Activated CD4-positive, CD25-positive, alpha-beta regulatory T cell (primary cell): ENCODE data around the gene PPM1A.

Experiments
- DNase-seq, 4 experiments: peaks; one replicate each; lab custom pipeline; 2025; lab: John Stamatoyannopoulos, UW

The PPM1A gene

GRCh38 chr14:60248697-60249318 lies at the start of gene PPM1A:
Gene PPM1A (plus strand): TSS chr14:60249221. CDS start chr14:60282704, 33,483 bp downstream.
- peak; percentile 84 to 94 (median 92) for DNase-seq

- DNase-seq, result no peak
Measured at GRCh38 chr14:60199321-60199720, 49.7 kb upstream of the PPM1A start.

- no peak for DNase-seq
Measured at GRCh38 chr14:60204104-60204842, 44.7 kb upstream of the PPM1A start.

GRCh38 chr14:60204843-60205774 lies 43.9 kb upstream of the PPM1A start:
- no peak for DNase-seq

GRCh38 chr14:60206249-60206670 lies 42.8 kb upstream of the PPM1A start:
- DNase-seq, result no peak

GRCh38 chr14:60206837-60207533 lies 42.0 kb upstream of the PPM1A start:
- no peak for DNase-seq

GRCh38 chr14:60210703-60211102 lies 38.3 kb upstream of the PPM1A start:
- no peak for DNase-seq

- DNase-seq, result no peak
Measured at GRCh38 chr14:60211153-60211552, 37.9 kb upstream of the PPM1A start.

GRCh38 chr14:60212503-60213371 lies 36.3 kb upstream of the PPM1A start:
- DNase-seq, result no peak

GRCh38 chr14:60214003-60214402 lies 35.0 kb upstream of the PPM1A start:
- DNase-seq, result no peak

GRCh38 chr14:60214415-60215126 lies 34.5 kb upstream of the PPM1A start:
- no peak for DNase-seq

- no peak for DNase-seq
Measured at GRCh38 chr14:60215127-60215444, 33.9 kb upstream of the PPM1A start.

- DNase-seq, result no peak
Measured at GRCh38 chr14:60215520-60216420, 33.3 kb upstream of the PPM1A start.

GRCh38 chr14:60217713-60218112 lies 31.3 kb upstream of the PPM1A start:
- DNase-seq, result no peak

- DNase-seq, result no peak
Measured at GRCh38 chr14:60220084-60220483, 28.9 kb upstream of the PPM1A start.

- DNase-seq, result no peak
Measured at GRCh38 chr14:60220917-60221316, 28.1 kb upstream of the PPM1A start.

GRCh38 chr14:60221457-60221856 lies 27.6 kb upstream of the PPM1A start:
- no peak for DNase-seq

- DNase-seq, result no peak
Measured at GRCh38 chr14:60222820-60223219, 26.2 kb upstream of the PPM1A start.

GRCh38 chr14:60225265-60225664 lies 23.8 kb upstream of the PPM1A start:
- no peak for DNase-seq
